ENCODE results near the gene KRTAP10-7.
"Not testable (repeated sequence)": the region's sequence is repeated elsewhere in the genome, so short reads cannot be mapped to it uniquely, and the experiment has no call there.

Gene KRTAP10-7

DNA sequence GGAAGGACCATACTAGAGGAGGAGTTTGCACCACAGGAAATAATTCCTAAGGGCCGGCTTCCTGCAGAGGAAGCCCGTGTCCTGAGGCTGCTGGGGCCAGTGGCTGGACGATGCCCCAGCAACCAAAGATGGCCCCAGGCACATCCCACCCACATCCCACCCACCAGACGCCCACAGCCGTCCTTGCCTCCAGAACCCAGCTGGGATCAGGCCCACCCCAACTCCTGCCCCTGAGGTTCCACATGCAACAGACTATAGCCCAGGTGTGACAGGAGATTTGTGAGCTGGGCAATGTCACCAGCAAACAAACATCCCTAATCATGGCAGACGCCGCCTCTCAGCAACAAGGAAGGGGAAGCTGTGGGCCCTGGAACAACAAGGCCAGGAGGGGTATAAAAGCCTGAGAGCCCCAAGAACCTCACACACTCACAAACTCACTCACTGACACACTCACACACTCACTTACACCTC, 26.3 kb downstream of the KRTAP10-7 start, which contains the start of gene KRTAP10-9:
TSS of gene KRTAP10-9 (plus strand) at position 421 of the 471 bp plus-strand sequence. CDS start 79 bp downstream, outside the sequence.
- TF ChIP-seq CTCF (conservative IDR thresholded peaks at IDR 0.05) (no peak), ZFX (IDR thresholded peaks at IDR 0.05) (no peak)

DNA sequence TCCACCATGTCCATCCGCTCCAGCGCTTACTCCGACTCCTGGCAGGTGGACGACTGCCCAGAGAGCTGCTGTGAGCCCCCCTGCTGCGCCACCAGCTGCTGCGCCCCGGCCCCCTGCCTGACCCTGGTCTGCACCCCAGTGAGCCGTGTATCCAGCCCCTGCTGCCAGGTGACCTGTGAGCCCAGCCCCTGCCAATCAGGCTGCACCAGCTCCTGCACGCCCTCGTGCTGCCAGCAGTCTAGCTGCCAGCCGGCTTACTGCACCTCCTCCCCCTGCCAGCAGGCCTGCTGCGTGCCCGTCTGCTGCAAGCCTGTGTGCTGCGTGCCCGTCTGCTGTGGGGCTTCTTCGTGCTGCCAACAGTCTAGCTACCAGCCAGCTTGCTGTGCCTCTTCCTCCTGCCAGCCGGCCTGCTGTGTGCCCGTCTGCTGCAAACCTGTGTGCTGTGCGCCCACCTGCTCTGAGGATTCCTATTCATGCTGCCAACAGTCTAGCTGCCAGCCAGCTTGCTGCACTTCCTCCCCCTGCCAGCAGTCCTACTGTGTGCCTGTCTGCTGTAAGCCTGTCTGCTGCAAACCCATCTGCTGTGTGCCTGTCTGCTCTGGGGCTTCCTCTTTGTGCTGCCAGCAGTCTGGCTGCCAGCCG, 26.9 kb downstream of the KRTAP10-7 start:
- H3K27ac ChIP-seq, result not testable (repeated sequence)

More for the DNA sequence above, 26.3 kb downstream of the KRTAP10-7 start, which contains the start of gene KRTAP10-9:
- no peak within 1 kb of the TSS for H3K27ac ChIP-seq

GRCh38 chr21:44627831-44628233, 27.4 kb downstream of the KRTAP10-7 start:
- H3K27ac ChIP-seq, result not testable (repeated sequence)

GRCh38 chr21:44628707-44629391, 28.5 kb downstream of the KRTAP10-7 start:
- no peak overlapping the region for H3K27ac ChIP-seq
- TF ChIP-seq CTCF (conservative IDR thresholded peaks at IDR 0.05) (no peak), ZFX (IDR thresholded peaks at IDR 0.05) (no peak)

- no peak overlapping the region for H3K27ac ChIP-seq
- TF ChIP-seq CTCF (conservative IDR thresholded peaks at IDR 0.05) (no peak), ZFX (IDR thresholded peaks at IDR 0.05) (no peak)
These were observed 30.0 kb downstream of the KRTAP10-7 start for GRCh38 chr21:44630440-44630839.

- TF ChIP-seq CTCF (conservative IDR thresholded peaks at IDR 0.05) (no peak), ZFX (IDR thresholded peaks at IDR 0.05) (no peak)
These were observed 31.7 kb downstream of the KRTAP10-7 start for GRCh38 chr21:44632067-44632466.

DNA sequence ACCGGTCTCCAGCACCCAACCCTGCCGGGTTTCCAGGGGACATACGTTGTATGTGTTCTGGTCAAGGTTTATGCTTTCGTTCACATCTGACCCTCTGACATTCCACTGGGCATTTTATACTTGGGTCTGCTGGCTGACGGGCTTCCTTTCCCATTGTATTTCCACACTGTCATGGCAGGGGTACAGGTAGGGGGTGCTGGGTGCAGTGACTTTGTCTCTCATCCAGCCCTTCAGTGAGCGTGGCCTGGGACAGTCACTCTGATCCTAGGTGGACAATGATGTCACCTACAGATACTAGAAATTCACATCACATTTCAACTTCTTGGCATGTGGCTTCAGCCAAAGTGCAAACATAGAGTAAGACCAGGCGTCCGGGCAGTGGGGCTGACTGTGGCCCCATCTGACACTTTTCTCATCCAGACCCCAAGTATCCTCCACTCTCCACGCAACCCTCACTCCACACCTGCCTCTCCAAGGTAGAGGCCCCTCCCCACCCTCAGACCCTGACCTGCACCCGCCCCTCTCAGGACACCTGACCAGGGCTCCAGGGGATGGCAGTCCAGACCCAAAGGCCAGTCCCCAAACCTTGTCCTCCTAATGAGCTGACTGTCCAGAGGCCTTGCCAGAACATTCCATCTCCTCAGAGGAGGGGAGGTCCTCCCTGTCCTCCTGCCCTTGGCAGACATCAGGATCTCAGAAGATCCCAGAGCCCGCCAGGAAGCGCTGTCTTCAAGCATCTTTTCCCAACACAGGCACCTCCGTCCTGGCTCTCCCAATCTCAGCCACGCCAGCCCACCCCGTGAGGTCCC, 36.0 kb downstream of the KRTAP10-7 start:
- no peak for TF ChIP-seq ZFX (IDR thresholded peaks at IDR 0.05)
- no peak for TF ChIP-seq CTCF (conservative IDR thresholded peaks at IDR 0.05)
- H3K27ac ChIP-seq, result no peak overlapping the region

More at GRCh38 chr21:44632067-44632466, 31.7 kb downstream of the KRTAP10-7 start:
- no peak overlapping the region for H3K27ac ChIP-seq
